ENCODE measurements around the gene ZNF414. TPM values are rescaled to one million over a fixed set of nuclear protein-coding genes. Genes with fewer than 3 reads are reported as not detected.
A peak's percentile ranks its signal among the peaks of the same experiment; 100 is the strongest.
"Not testable (repeated sequence)": the region's sequence is repeated elsewhere in the genome, so short reads cannot be mapped to it uniquely, and the experiment has no call there.

Gene ZNF414, protein sequence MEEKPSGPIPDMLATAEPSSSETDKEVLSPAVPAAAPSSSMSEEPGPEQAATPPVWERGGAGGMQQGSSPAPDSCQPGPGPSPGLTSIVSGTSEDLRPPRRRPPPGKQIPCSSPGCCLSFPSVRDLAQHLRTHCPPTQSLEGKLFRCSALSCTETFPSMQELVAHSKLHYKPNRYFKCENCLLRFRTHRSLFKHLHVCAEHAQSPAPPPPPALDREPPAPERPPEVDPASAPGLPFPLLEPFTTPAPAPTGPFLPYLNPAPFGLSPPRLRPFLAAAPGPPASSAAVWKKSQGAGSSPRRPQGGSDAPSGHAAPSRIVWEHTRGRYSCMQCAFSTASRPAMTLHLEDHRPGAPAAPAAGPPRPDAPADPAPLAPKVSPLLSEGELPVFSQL
- total RNA-seq = 10 to 100 TPM; 10.4 to 43.7 (median 18.0) TPM

DNA sequence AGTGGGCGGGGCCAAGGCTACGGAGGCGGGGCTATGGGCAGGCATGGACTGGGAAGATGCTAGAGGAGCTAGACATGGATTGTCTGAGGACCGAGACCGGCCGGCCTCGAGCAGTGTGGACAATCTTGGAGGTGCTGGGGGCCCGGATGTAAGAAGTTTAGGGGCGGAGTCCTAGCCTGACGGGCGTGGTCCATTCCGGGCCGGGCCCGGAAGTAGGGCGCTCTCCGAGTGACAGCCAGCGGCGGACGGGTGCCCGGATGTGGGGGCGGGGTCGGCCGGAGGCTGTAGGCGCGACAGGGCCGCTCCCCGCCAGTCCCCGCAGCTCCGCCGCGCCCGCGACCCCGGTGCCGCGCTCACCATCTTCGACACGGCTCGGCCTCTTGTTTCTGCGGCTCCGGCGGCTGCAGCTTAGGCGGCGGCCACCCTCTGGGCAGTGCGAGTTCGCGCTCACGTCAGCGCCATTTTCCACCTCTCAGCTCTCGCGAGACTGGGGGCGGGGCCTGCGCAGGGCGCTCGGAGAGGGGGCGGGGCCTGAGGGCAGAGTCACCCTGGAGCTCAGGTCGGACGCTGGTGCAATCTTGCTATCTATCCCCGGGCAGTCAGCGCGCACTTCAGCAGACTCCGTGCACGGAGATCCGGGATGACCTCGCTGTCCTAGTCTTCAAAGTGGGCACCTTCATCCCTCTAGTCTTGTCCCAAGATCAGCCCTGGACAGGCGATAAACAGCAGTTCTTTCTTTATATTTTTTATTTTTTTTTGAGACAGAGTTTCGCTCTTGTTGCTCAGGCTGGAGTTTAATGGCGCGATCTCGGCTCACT is at the start of gene ZNF414:
Gene ZNF414, minus strand, starts transcription at position 481 of the 818 bp plus-strand sequence. Its CDS starts 121 bp downstream, at position 360.
- no peaks in the 10 kb centered on the region for H3K27me3 ChIP-seq
- H3K9me3 ChIP-seq = no peaks in the 10 kb centered on the region
- peaks cover 11% of the 10 kb centered on the region for H3K36me3 ChIP-seq
- peak within 1 kb of the TSS; percentile 90 for H3K4me3 ChIP-seq
- TF ChIP-seq EP300 (IDR thresholded peaks at IDR 0.05) (no peak), POLR2A (IDR thresholded peaks at IDR 0.05) (peak in 1 of 2 donors; percentile 45)
- peaks cover 46% of the 10 kb centered on the region for H3K4me1 ChIP-seq
- WGBS = 2% methylated on average over 24 of the region's 70 CpGs
- peak within 1 kb of the TSS; percentile 100 for H3K27ac ChIP-seq
- DNase-seq (ENCODE audit: low spot score in 2 of 2) = peak; percentile 98 to 99

DNA sequence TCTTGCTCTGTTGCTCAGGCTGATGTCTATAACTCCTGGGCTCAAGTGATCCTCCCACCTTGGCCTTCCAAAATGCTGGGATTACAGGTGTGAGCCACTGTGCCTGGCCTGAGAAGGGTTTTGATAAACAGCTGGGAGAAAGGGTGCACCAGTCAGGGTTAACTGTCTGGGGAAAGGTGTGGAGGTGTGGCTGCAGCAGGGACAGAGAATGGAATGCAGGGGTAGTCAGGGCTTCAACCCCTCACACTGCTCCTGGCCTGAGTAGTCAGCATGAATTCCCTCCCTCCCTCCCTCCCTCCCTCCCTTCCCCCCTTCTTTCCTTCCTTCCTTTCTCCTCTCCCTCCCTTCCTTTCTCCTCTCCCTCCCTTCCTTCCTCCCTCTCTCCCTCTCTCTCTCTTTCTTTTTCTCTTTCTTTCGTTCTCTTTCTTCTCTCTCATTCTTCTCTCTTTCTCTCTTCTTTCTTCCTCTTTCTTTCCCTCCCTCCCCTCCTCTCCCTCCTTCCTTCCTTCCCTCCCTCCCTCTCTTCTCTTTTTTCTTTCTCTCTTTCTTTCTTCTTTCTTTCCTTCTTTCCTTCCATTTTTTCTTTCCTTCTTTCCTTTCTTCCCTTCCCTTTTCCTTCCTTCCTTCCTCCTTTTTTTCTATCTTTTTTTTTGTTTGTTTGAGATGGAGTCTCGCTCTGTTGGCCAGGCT is 47.3 kb upstream of the ZNF414 start:
- 79% methylated on average over 2 of the region's 2 CpGs for WGBS
- TF ChIP-seq EP300 (IDR thresholded peaks at IDR 0.05) (no peak), POLR2A (IDR thresholded peaks at IDR 0.05) (no peak), POLR2AphosphoS5 (IDR thresholded peaks at IDR 0.05) (no peak)
- TF ChIP-seq, protein P1, sequence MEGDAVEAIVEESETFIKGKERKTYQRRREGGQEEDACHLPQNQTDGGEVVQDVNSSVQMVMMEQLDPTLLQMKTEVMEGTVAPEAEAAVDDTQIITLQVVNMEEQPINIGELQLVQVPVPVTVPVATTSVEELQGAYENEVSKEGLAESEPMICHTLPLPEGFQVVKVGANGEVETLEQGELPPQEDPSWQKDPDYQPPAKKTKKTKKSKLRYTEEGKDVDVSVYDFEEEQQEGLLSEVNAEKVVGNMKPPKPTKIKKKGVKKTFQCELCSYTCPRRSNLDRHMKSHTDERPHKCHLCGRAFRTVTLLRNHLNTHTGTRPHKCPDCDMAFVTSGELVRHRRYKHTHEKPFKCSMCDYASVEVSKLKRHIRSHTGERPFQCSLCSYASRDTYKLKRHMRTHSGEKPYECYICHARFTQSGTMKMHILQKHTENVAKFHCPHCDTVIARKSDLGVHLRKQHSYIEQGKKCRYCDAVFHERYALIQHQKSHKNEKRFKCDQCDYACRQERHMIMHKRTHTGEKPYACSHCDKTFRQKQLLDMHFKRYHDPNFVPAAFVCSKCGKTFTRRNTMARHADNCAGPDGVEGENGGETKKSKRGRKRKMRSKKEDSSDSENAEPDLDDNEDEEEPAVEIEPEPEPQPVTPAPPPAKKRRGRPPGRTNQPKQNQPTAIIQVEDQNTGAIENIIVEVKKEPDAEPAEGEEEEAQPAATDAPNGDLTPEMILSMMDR (IDR thresholded peaks at IDR 0.05) = no peak

DNA sequence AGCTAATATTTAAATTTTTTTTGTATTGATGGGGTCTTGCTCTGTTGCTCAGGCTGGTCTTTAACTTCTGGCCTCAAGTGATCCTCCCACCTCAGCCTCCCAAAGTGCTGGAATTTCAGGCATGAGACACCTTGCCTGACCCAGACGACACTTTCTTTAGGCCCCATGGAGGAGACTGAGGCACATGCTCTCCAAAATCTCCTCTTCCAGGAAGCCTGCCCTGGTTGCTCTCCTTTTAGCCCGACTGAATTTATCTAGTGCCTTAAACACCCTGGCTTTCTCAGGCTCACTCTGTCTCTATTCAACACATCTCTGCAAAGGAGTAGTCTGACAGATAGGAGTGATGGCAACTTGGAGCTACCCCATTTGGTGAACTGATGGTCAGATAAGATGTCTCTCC is 44.4 kb upstream of the ZNF414 start:
- TF ChIP-seq EP300 (IDR thresholded peaks at IDR 0.05) (no peak), POLR2AphosphoS5 (IDR thresholded peaks at IDR 0.05) (no peak), POLR2A (IDR thresholded peaks at IDR 0.05) (no peak)
- TF ChIP-seq, protein P1 (IDR thresholded peaks at IDR 0.05) = no peak
- H3K9me3 ChIP-seq = no peaks in the 10 kb centered on the region
- no peak for DNase-seq (ENCODE audit: low spot score in 2 of 2)
- WGBS = 85% methylated on average over 2 of the region's 2 CpGs
- H3K27me3 ChIP-seq = no peaks in the 10 kb centered on the region
- no peaks in the 10 kb centered on the region for H3K4me1 ChIP-seq
- no peak overlapping the region for H3K27ac ChIP-seq
- no peak overlapping the region for H3K4me3 ChIP-seq
- no peaks in the 10 kb centered on the region for H3K36me3 ChIP-seq

More for the DNA sequence above, 47.3 kb upstream of the ZNF414 start:
- no peak for DNase-seq (ENCODE audit: low spot score in 2 of 2)
- H3K36me3 ChIP-seq = no peaks in the 10 kb centered on the region
- H3K27me3 ChIP-seq = no peaks in the 10 kb centered on the region
- H3K9me3 ChIP-seq = no peaks in the 10 kb centered on the region
- H3K27ac ChIP-seq = no peak overlapping the region
- no peak overlapping the region for H3K4me3 ChIP-seq
- no peaks in the 10 kb centered on the region for H3K4me1 ChIP-seq

DNA sequence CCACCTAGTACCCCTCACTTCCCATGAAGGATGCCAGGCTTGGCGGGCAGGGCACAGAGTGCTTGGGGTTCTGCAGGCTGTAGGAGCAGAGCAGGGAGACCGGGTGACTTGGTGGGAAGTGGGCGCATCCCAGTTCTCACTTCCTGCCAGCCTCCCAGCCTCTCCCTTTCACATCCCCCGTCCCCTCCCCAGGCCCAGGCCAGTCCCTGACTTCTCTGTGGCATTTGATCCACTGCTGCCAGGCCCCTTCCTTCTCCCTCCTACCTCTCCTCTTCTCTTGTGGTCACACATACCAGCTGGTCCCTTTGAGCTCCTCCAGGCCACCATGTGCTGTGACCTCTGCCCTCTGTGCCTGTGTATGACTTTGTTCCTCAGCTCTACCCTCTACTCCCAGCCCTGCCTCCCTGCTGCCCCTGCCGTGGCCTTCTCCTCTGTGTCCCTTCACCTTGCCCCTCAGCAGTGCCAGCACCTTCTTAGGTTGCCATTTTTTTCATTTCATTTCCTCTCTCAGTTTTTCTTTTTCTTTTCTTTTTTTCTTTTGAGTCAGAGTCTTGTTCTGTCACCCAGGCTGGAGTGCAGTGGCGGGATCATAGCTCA is 43.8 kb upstream of the ZNF414 start:
- no peaks in the 10 kb centered on the region for H3K27me3 ChIP-seq
- H3K4me1 ChIP-seq = no peaks in the 10 kb centered on the region
- WGBS = 77% methylated on average over 6 of the region's 6 CpGs
- H3K27ac ChIP-seq = no peak overlapping the region
- DNase-seq (ENCODE audit: low spot score in 2 of 2) = no peak
- TF ChIP-seq POLR2A (IDR thresholded peaks at IDR 0.05) (no peak), POLR2AphosphoS5 (IDR thresholded peaks at IDR 0.05) (no peak), EP300 (IDR thresholded peaks at IDR 0.05) (no peak)
- TF ChIP-seq, protein P1 (IDR thresholded peaks at IDR 0.05) = no peak
- H3K36me3 ChIP-seq = no peaks in the 10 kb centered on the region
- no peak overlapping the region for H3K4me3 ChIP-seq
- H3K9me3 ChIP-seq = no peaks in the 10 kb centered on the region

DNA sequence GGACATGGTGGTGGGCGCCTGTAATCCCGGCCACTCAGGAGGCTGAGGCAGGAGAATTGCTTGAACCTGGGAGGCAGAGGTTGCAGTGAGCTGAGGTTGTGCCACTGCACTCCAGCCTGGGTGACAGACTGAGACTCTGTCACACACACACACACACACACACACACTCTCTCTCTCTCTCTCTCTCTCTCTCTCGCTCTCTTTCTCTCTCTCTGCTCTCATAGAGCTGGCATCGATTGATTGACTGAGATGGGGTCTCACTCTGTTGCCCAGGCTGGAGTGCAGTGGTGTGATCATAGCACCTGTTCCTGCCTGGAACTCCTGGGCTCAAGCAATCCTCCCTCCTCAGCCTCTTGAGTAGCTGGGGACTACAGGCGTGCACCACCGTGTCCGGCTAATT is 39.8 kb upstream of the ZNF414 start:
- H3K27ac ChIP-seq; H3K4me1 ChIP-seq; H3K9me3 ChIP-seq; H3K36me3 ChIP-seq; H3K4me3 ChIP-seq; H3K27me3 ChIP-seq; DNase-seq (ENCODE audit: low spot score in 2 of 2): not testable (repeated sequence)
- WGBS = 90% methylated on average over 5 of the region's 7 CpGs

Measured in suprapubic skin (tissue), 4 donors.